Erythroblast (primary cell): ENCODE data around the gene WDR90.

Source experiments
- GATA1 ChIP-seq: IDR thresholded peaks from 2 replicates; pipeline ENCODE4 v1.6.1; 2011; ENCODE audit warnings: low read depth, mild to moderate bottlenecking, control low read depth, low read length, moderate library complexity
- POLR2A ChIP-seq: IDR thresholded peaks from 2 replicates; pipeline ENCODE4 v1.6.1; 2011; ENCODE audit warnings: mild to moderate bottlenecking, low read length

GRCh38 chr16:675884-676564 is 26.9 kb downstream of the WDR90 start:
- TF ChIP-seq POLR2A, result no peak
- TF ChIP-seq GATA1, result no peak
